Mesothelial cell of epicardium (in vitro differentiated cells): ENCODE data around the gene JAML. TPM values are rescaled to one million over a fixed set of nuclear protein-coding genes. Genes with fewer than 3 reads are reported as not detected.

Experiments
- DNase-seq, 2 experiments: peaks; one replicate each; pipeline ENCODE4 v3.0.0; 2021; ENCODE audit warnings: low spot score in 2 of 2; ENCODE audit not compliant: unreplicated experiment in 2 of 2
- H3K27ac Mint-ChIP-seq: 2 replicates; pipeline ENCODE4 v1.8.0; 2021; ENCODE audit warnings: mixed read lengths
- H3K27me3 Mint-ChIP-seq: 2 replicates; pipeline ENCODE4 v1.8.0; 2021; ENCODE audit warnings: low read depth, mixed read lengths
- H3K36me3 Mint-ChIP-seq: 2 replicates; pipeline ENCODE4 v1.8.0; 2021; ENCODE audit warnings: mixed read lengths
- H3K4me1 Mint-ChIP-seq: 2 replicates; pipeline ENCODE4 v1.8.0; 2021; ENCODE audit warnings: mixed read lengths
- H3K4me3 Mint-ChIP-seq: 2 replicates; pipeline ENCODE4 v1.8.0; 2021; ENCODE audit warnings: mild to moderate bottlenecking, moderate library complexity, mixed read lengths
- H3K9me3 Mint-ChIP-seq: 2 replicates; pipeline ENCODE4 v1.8.0; 2021; ENCODE audit warnings: mixed read lengths
- total RNA-seq: library from RNA; stranded (reverse); gene quantifications from 3 replicates; pipeline ENCODE4 v1.2.1, GENCODE V29; 2021
- TF ChIP-seq, protein P1 (sequence below): fragments of 200-600 bp; sonication (generic); IDR thresholded peaks from one replicate; pipeline ENCODE4 v1.5.0; 2021; ENCODE audit warnings: antibody characterized with exemption; ENCODE audit not compliant: unreplicated experiment

JAML gene
- total RNA-seq, 1 donor from 2014 or later = not detected

DNA sequence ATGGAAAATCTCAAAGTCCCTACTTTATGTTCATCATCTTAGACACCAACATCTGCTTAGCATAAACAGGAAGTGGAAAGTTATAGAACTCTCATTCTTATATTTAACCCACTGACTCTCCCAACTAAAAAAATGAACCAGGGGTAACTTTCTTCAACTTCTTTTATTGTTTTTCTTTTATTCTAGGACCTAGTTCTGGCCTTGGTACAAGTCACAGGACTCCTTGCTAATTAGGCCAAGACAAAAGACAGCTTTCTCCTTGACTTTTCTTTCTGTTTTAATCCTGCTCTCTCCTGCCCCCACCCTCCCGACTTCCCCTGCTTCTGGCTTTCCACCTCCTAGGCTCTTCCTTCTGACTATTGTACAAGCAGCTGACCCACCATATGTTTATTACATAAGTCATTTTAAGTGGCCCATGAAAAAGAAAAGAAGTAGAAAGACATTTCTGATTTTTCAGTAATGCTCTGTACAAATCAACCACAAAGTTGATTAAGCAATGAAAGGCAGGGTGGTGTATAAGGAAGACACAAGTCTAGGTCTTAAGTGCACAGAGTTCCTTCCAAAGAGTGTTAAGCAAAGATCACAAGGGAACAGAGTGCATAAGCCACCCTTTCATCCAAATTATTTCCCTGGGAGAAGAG is 18.3 kb downstream of the JAML start:
- TF ChIP-seq, protein P1, sequence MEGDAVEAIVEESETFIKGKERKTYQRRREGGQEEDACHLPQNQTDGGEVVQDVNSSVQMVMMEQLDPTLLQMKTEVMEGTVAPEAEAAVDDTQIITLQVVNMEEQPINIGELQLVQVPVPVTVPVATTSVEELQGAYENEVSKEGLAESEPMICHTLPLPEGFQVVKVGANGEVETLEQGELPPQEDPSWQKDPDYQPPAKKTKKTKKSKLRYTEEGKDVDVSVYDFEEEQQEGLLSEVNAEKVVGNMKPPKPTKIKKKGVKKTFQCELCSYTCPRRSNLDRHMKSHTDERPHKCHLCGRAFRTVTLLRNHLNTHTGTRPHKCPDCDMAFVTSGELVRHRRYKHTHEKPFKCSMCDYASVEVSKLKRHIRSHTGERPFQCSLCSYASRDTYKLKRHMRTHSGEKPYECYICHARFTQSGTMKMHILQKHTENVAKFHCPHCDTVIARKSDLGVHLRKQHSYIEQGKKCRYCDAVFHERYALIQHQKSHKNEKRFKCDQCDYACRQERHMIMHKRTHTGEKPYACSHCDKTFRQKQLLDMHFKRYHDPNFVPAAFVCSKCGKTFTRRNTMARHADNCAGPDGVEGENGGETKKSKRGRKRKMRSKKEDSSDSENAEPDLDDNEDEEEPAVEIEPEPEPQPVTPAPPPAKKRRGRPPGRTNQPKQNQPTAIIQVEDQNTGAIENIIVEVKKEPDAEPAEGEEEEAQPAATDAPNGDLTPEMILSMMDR = no peak

DNA sequence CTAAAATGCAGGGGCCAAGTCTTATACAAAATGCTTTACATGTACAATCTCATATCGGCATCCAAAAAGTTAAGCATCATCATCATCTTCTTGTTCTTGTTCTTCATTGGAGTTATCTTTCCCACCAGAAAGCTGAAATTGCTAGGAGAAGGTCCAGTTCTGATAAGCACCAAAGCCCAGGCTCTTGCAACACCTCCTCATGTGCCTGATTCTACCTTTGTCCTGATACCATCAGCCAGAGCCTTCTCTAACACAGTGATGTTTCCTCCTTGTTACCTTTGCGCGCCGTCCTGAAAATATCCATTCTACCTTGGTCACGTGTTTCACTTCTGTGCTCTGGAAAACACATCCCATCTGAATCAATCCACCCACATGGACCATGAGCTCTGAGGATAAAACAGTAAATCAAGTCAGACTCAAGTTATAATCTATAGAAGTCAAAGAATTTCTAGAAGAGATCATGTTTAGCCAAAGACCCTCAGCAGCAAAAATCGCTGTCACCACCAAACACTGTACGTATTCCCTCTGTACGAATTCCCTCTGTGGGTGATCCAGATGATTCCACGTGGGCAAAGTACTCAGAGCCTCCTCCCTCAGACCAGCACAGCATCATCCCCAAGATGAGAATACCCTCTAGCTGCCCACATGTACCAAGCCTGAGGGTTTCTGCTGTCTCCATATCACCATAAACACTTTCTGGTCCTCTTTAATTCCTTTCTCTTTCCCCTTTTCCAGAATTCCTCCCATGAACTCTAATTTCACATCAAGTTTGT is 19.0 kb downstream of the JAML start:
- no peaks in the 10 kb centered on the region for H3K36me3 Mint-ChIP-seq

More for the DNA sequence above, 18.3 kb downstream of the JAML start:
- Mint-ChIP-seq H3K27me3 (peaks cover 58% of the 10 kb centered on the region), H3K27ac (no peak overlapping the region), H3K4me1 (no peaks in the 10 kb centered on the region), H3K9me3 (no peaks in the 10 kb centered on the region), H3K36me3 (no peaks in the 10 kb centered on the region), H3K4me3 (no peak overlapping the region)
- no peak for DNase-seq

DNA sequence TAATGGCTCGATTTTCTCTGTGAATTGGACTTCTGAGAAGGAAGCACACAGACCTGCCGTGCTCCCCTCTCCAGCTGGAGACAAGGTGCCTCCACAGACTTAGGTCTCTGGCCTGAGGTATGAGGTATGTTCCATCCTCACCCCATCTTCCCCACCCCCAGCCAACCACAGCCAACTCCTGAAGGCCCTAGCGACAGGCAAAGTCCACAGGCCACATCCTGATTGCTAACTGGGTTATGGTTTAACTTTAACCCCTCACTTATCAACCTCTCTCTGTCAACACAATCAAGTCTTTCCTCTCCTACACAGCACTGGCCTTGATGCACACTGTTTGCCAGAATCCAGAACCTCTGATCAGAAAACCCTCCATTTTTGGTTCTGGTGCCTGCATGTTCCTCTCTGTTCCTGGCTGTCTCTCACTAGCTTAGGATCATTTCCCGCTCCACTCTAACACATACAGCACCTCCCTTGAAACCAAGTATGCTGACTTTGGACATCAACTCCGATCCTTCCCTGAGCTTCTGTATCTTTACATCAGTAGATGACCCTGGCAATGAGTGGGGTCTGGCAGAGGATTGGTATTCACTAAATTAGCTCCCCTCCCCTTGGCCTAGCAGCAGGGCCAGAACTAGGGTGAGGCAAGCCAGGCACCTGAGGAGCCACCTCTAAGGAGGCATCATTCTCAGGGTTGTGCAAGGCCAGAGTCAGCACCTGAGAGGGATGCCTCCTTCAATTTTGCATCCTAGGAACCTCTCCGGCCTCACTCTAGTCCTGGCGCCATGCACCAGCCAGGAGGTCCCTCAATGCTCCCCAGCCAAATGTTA is 22.0 kb downstream of the JAML start:
- Mint-ChIP-seq H3K4me1 (peaks cover 9% of the 10 kb centered on the region), H3K9me3 (no peaks in the 10 kb centered on the region), H3K4me3 (no peak overlapping the region), H3K36me3 (no peaks in the 10 kb centered on the region), H3K27me3 (peaks cover 27% of the 10 kb centered on the region), H3K27ac (no peak overlapping the region)
- TF ChIP-seq, protein P1 = no peak
- no peak for DNase-seq

More for the DNA sequence above, 19.0 kb downstream of the JAML start:
- Mint-ChIP-seq H3K27ac (no peak overlapping the region), H3K9me3 (no peaks in the 10 kb centered on the region), H3K4me3 (no peak overlapping the region), H3K4me1 (no peaks in the 10 kb centered on the region), H3K27me3 (peaks cover 50% of the 10 kb centered on the region)
- no peak for DNase-seq
- TF ChIP-seq, protein P1 = no peak

DNA sequence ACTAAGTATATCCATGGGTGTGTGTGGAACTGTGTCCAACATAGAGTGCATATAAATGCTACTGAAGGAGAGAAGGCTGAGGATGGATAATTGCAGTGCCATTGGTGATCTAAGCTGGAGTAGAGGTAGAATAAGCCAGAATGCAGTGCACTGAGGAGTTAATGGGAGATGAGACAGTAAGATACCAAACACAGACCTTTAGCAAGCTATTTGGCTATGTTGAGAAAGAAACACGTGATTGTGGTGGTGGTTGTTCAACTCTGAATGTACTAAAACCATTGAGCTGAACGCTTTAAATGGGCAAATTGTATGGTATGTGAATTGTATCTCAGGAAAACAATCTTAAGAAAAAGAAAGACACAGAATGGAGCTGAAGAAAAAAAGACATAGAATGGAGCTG is 22.8 kb downstream of the JAML start:
- Mint-ChIP-seq H3K27me3 (peaks cover 27% of the 10 kb centered on the region), H3K27ac (no peak overlapping the region)

More for the DNA sequence above, 22.8 kb downstream of the JAML start:
- peaks cover 9% of the 10 kb centered on the region for H3K4me1 Mint-ChIP-seq
- no peaks in the 10 kb centered on the region for H3K9me3 Mint-ChIP-seq
- TF ChIP-seq, protein P1 = no peak
- H3K4me3 Mint-ChIP-seq = no peak overlapping the region
- no peaks in the 10 kb centered on the region for H3K36me3 Mint-ChIP-seq
- no peak for DNase-seq
